Stimulated activated CD4-positive, alpha-beta T cell treated with anti-CD3 and anti-CD28 coated beads, Interleukin-15, amount 100 ng/mL, for 48 hours (primary cell): ENCODE data around the gene HMCN2.

Experiments used
- DNase-seq, 2 donors: peaks; one replicate each; pipeline ENCODE4 v3.0.0-alpha.2; 2020; ENCODE audit warnings: low read depth in 2 of 2

HMCN2 gene

GRCh38 chr9:130289711-130290241 is 24.2 kb downstream of the HMCN2 start:
- DNase-seq = no peak

GRCh38 chr9:130290291-130291181 is 25.0 kb downstream of the HMCN2 start:
- no peak for DNase-seq

GRCh38 chr9:130291474-130291873 is 25.9 kb downstream of the HMCN2 start:
- no peak for DNase-seq

GRCh38 chr9:130292106-130292505 is 26.5 kb downstream of the HMCN2 start:
- no peak for DNase-seq

GRCh38 chr9:130294664-130295063 is 29.1 kb downstream of the HMCN2 start:
- no peak for DNase-seq

GRCh38 chr9:130295431-130295830 is 29.9 kb downstream of the HMCN2 start:
- DNase-seq = no peak

GRCh38 chr9:130295945-130296782 is 30.6 kb downstream of the HMCN2 start:
- no peak for DNase-seq

- no peak for DNase-seq
Measured at GRCh38 chr9:130296783-130297055, 31.2 kb downstream of the HMCN2 start.

- DNase-seq = no peak
Measured at GRCh38 chr9:130297371-130297770, 31.8 kb downstream of the HMCN2 start.

- no peak for DNase-seq
Measured at GRCh38 chr9:130298662-130299279, 33.2 kb downstream of the HMCN2 start.

GRCh38 chr9:130299785-130300615 is 34.4 kb downstream of the HMCN2 start:
- no peak for DNase-seq

- DNase-seq = no peak
Measured at GRCh38 chr9:130300739-130301138, 35.2 kb downstream of the HMCN2 start.

GRCh38 chr9:130301483-130302286 is 36.1 kb downstream of the HMCN2 start:
- no peak for DNase-seq

- DNase-seq = no peak
Measured at GRCh38 chr9:130302785-130303612, 37.4 kb downstream of the HMCN2 start.

GRCh38 chr9:130303613-130304055 is 38.1 kb downstream of the HMCN2 start:
- no peak for DNase-seq

- DNase-seq = no peak
Measured at GRCh38 chr9:130304116-130304515, 38.6 kb downstream of the HMCN2 start.

GRCh38 chr9:130304643-130305042 is 39.1 kb downstream of the HMCN2 start:
- no peak for DNase-seq

GRCh38 chr9:130305381-130305780 is 39.8 kb downstream of the HMCN2 start:
- no peak for DNase-seq

GRCh38 chr9:130306823-130307666 is 41.5 kb downstream of the HMCN2 start:
- DNase-seq = no peak
